Upper lobe of left lung (tissue), 4 donors: ENCODE data around the gene C6.

Experiments used
- EP300 ChIP-seq, 4 donors: sonication (generic); formaldehyde crosslinking; IDR thresholded peaks; one replicate each; pipeline ENCODE4 v1.5.1; 2017; ENCODE audit warnings: antibody characterized with exemption in 4 of 4, control low read depth in 2 of 4
- POLR2A ChIP-seq, 4 donors: fragments of 450-650 bp; IDR thresholded peaks; one replicate each; pipeline ENCODE4 v1.5.1; 2016 to 2017; ENCODE audit warnings: antibody characterized with exemption in 4 of 4, mild to moderate bottlenecking in 2 of 4
- POLR2AphosphoS5 ChIP-seq, 2 donors: sonication (generic); formaldehyde crosslinking; IDR thresholded peaks; one replicate each; pipeline ENCODE4 v1.5.1; 2017; ENCODE audit warnings: antibody characterized with exemption in 2 of 2
- TF ChIP-seq, protein P1 (sequence below), 6 experiments: fragments of 450-650 bp in 4 of 6; fragments of 200-600 bp in 2 of 6; sonication (generic) in 2 of 6; IDR thresholded peaks; one replicate each; pipeline ENCODE4 v1.5.1; 2016 to 2019; ENCODE audit warnings: antibody characterized with exemption in 6 of 6

DNA sequence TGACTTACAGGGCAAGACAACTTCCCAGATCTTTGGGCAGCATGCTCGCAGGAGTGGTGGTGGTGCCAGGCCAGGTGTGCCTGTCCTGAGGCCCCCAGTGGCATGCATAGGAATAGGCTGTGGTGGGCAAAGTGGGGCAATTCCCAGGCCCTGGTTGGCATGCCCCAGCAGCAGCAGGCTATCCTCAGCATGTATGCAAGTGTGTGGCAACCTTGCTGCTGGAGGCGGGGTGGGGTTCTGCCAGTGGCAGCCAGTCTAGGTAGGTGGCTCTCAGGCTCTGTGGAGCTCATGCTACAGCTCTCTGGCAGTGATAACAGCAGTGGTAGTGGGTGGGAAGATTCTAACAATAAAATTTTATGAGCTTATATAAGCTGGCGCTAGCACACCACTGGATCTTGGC lies 27.7 kb upstream of the C6 start:
- TF ChIP-seq POLR2AphosphoS5 (IDR thresholded peaks at IDR 0.05) (no peak), POLR2A (IDR thresholded peaks at IDR 0.05) (no peak), EP300 (IDR thresholded peaks at IDR 0.05) (no peak)
- TF ChIP-seq, protein P1, sequence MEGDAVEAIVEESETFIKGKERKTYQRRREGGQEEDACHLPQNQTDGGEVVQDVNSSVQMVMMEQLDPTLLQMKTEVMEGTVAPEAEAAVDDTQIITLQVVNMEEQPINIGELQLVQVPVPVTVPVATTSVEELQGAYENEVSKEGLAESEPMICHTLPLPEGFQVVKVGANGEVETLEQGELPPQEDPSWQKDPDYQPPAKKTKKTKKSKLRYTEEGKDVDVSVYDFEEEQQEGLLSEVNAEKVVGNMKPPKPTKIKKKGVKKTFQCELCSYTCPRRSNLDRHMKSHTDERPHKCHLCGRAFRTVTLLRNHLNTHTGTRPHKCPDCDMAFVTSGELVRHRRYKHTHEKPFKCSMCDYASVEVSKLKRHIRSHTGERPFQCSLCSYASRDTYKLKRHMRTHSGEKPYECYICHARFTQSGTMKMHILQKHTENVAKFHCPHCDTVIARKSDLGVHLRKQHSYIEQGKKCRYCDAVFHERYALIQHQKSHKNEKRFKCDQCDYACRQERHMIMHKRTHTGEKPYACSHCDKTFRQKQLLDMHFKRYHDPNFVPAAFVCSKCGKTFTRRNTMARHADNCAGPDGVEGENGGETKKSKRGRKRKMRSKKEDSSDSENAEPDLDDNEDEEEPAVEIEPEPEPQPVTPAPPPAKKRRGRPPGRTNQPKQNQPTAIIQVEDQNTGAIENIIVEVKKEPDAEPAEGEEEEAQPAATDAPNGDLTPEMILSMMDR (IDR thresholded peaks at IDR 0.05) = no peak
